Kidney (tissue), 14 donors: ENCODE measurements around the gene RPA1. TPM values are rescaled to one million over a fixed set of nuclear protein-coding genes. Genes with fewer than 3 reads are reported as not detected.

Experiments
- DNase-seq, 5 donors: peaks; one replicate each; pipeline ENCODE4 v3.0.0-alpha.2; 2013 to 2020
- FAIRE-seq: peaks from 2 replicates; lab custom pipeline; 2012; peaks lifted over from hg19 to GRCh38; lab: Jason Lieb, UNC
- H3K27ac ChIP-seq, 2 donors: one replicate each; pipeline ENCODE4 v1.7.0; 2013; ENCODE audit warnings: low read depth in 2 of 2, low read length in 2 of 2, inconsistent platforms in 1 of 2
- H3K27me3 ChIP-seq: one replicate; pipeline ENCODE4 v1.7.1; 2013; ENCODE audit warnings: low read length, inconsistent platforms; ENCODE audit not compliant: control insufficient read depth, insufficient read depth
- H3K36me3 ChIP-seq, 3 donors: one replicate each; pipeline versions ENCODE4 v1.7.0 to v1.7.1; 2013; ENCODE audit warnings: low read length in 3 of 3, control low read depth in 1 of 3, inconsistent platforms in 1 of 3; ENCODE audit not compliant: insufficient read depth in 3 of 3, control insufficient read depth in 2 of 3
- H3K4me1 ChIP-seq, 3 donors: one replicate each; pipeline versions ENCODE4 v1.7.0 to v1.7.1; 2013; ENCODE audit warnings: low read length in 3 of 3, inconsistent platforms in 1 of 3, low read depth in 1 of 3; ENCODE audit not compliant: control insufficient read depth in 2 of 3, insufficient read depth in 2 of 3
- H3K4me3 ChIP-seq, 3 donors: one replicate each; pipeline versions ENCODE4 v1.7.0 to v1.8.1; 2013; ENCODE audit warnings: low read length in 3 of 3, control low read depth in 1 of 3, inconsistent platforms in 1 of 3
- H3K9ac ChIP-seq, 3 donors: one replicate each; pipeline versions ENCODE4 v1.7.0 to v1.7.1; 2013; ENCODE audit warnings: low read length in 3 of 3, control low read depth in 1 of 3, inconsistent platforms in 1 of 3
- H3K9me3 ChIP-seq, 3 donors: one replicate each; pipeline versions ENCODE4 v1.7.0 to v1.7.1; 2013; ENCODE audit warnings: low read length in 3 of 3, control low read depth in 1 of 3, inconsistent platforms in 1 of 3; ENCODE audit not compliant: control insufficient read depth in 2 of 3, insufficient read depth in 1 of 3
- CTCF ChIP-seq: IDR thresholded peaks from 3 replicates; pipeline ENCODE4 v1.5.1; 2012; ENCODE audit warnings: mild to moderate bottlenecking, moderate library complexity, borderline replicate concordance; ENCODE audit not compliant: insufficient read depth; ENCODE audit errors: extremely low read depth
- intact Hi-C: fragments of 100-400 bp; cut with DNase I; formaldehyde crosslinking; loops from one replicate; pipeline ENCODE4 v1.11.1; 2022
- polyA plus RNA-seq: library from polyadenylated mRNA; stranded (reverse); fragments of 350-450 nt; fragmentation: Illumina TruSeq; extraction: RNeasy Lipid Tissue Mini Kit (QIAGEN cat#74804); gene quantifications from one replicate; pipeline ENCODE4 v1.2.3, GENCODE V29; 2014; ENCODE audit warnings: low read depth, low replicate concordance; ENCODE audit not compliant: insufficient read depth
- total RNA-seq: library from RNA; stranded (reverse); fragmentation: NEBNext Ultra II Directional; extraction: Animal tissue kit (Norgen Biotek cat#: 25700); gene quantifications from one replicate; pipeline ENCODE4 v1.2.1, GENCODE V29; 2021
- donor health status: control.
- donor health status: control.
- donor health status: control.
- donor health status: control.
- donor health status: control.
- donor health status: DM: yes; HTN: yes; CAD: no.
- donor health status: Normal renal cell carcinoma (clear cell type).

RPA1 gene
- total and polyA plus RNA-seq, 2 donors from 2014 or later = 26.1 to 89.0 TPM

GRCh38 chr17:1920948-1921351 lies 91.1 kb downstream of the RPA1 start:
- H3K36me3 ChIP-seq = no peaks in the 10 kb centered on the region
- H3K9me3 ChIP-seq = no peaks in the 10 kb centered on the region
- H3K4me1 ChIP-seq = no peaks in the 10 kb centered on the region
- TF ChIP-seq CTCF = no peak
- FAIRE-seq = no peak
- no peak overlapping the region for H3K27ac ChIP-seq
- intact Hi-C loops = no loop called here
- no peaks in the 10 kb centered on the region for H3K27me3 ChIP-seq
- no peak overlapping the region for H3K4me3 ChIP-seq
- DNase-seq = no peak
- H3K9ac ChIP-seq = no peak overlapping the region

GRCh38 chr17:1928976-1929375 lies 99.2 kb downstream of the RPA1 start:
- DNase-seq = no peak
- no peaks in the 10 kb centered on the region for H3K9me3 ChIP-seq

GRCh38 chr17:1930337-1930645 lies 100.5 kb downstream of the RPA1 start:
- intact Hi-C loops = no loop called here
- H3K36me3 ChIP-seq = no peaks in the 10 kb centered on the region
- no peak overlapping the region for H3K4me3 ChIP-seq
- DNase-seq = no peak
- no peak for FAIRE-seq
- H3K27me3 ChIP-seq = no peaks in the 10 kb centered on the region
- no peak for TF ChIP-seq CTCF
- H3K27ac ChIP-seq = no peak overlapping the region
- no peak overlapping the region for H3K9ac ChIP-seq
- H3K9me3 ChIP-seq = no peaks in the 10 kb centered on the region
- peaks cover 0 to 3% (median 0%) of the 10 kb centered on the region in 3 donors for H3K4me1 ChIP-seq

More at GRCh38 chr17:1928976-1929375, 99.2 kb downstream of the RPA1 start:
- Histone ChIP-seq H3K9ac (no peak overlapping the region), H3K27ac (no peak overlapping the region), H3K36me3 (no peaks in the 10 kb centered on the region), H3K4me1 (peaks cover 0 to 3% (median 0%) of the 10 kb centered on the region in 3 donors), H3K27me3 (no peaks in the 10 kb centered on the region), H3K4me3 (no peak overlapping the region)
- TF ChIP-seq CTCF = no peak
- FAIRE-seq = no peak
- intact Hi-C loops = no loop called here
